ENCODE measurements around the gene RPP21. TPM values are rescaled to one million over a fixed set of nuclear protein-coding genes. Genes with fewer than 3 reads are reported as not detected.

The RPP21 gene
- total RNA-seq, 1 donor from 2014 or later, result 30.6 TPM

GRCh38 chr6:30312266-30312665 lies 32.7 kb upstream of the RPP21 start:
- Histone ChIP-seq H3K9me3 (no peaks in the 10 kb centered on the region), H3K4me1 (no peaks in the 10 kb centered on the region), H3K27ac (no peak overlapping the region), H3K36me3 (peaks cover 19% of the 10 kb centered on the region), H3K4me3 (no peak overlapping the region), H3K27me3 (ENCODE audit: low read depth) (no peaks in the 10 kb centered on the region)
- no peak for ATAC-seq
- no peak for DNase-seq
- TF ChIP-seq CTCF (IDR thresholded peaks at IDR 0.05), result no peak
- intact Hi-C loops (cut with DNase I), result no loop called here

- no peak for TF ChIP-seq CTCF (IDR thresholded peaks at IDR 0.05)
- H3K36me3 ChIP-seq, result peaks cover 19% of the 10 kb centered on the region
- DNase-seq, result no peak
Observed at GRCh38 chr6:30312676-30313321, 32.2 kb upstream of the RPP21 start.

GRCh38 chr6:30315156-30315555 lies 29.8 kb upstream of the RPP21 start:
- intact Hi-C loops (cut with DNase I), result no loop called here
- Histone ChIP-seq H3K9me3 (no peaks in the 10 kb centered on the region), H3K27me3 (ENCODE audit: low read depth) (no peaks in the 10 kb centered on the region), H3K36me3 (peaks cover 15% of the 10 kb centered on the region), H3K4me1 (no peaks in the 10 kb centered on the region), H3K4me3 (no peak overlapping the region), H3K27ac (no peak overlapping the region)
- ATAC-seq, result no peak
- no peak for TF ChIP-seq CTCF (IDR thresholded peaks at IDR 0.05)
- DNase-seq, result no peak

More at GRCh38 chr6:30312676-30313321, 32.2 kb upstream of the RPP21 start:
- Histone ChIP-seq H3K4me1 (no peaks in the 10 kb centered on the region), H3K27ac (no peak overlapping the region), H3K4me3 (no peak overlapping the region), H3K9me3 (no peaks in the 10 kb centered on the region), H3K27me3 (ENCODE audit: low read depth) (no peaks in the 10 kb centered on the region)
- intact Hi-C loops (cut with DNase I), result no loop called here
- no peak for ATAC-seq

- Histone ChIP-seq H3K4me1 (peaks cover 20% of the 10 kb centered on the region), H3K9me3 (no peaks in the 10 kb centered on the region), H3K27ac (no peak overlapping the region), H3K4me3 (no peak overlapping the region), H3K36me3 (peaks cover 11% of the 10 kb centered on the region), H3K27me3 (ENCODE audit: low read depth) (no peaks in the 10 kb centered on the region)
- intact Hi-C loops (cut with DNase I), result no loop called here
- no peak for TF ChIP-seq CTCF (IDR thresholded peaks at IDR 0.05)
- ATAC-seq (no peak), DNase-seq (no peak)
Observed at GRCh38 chr6:30317913-30318589, 26.9 kb upstream of the RPP21 start.

- intact Hi-C loops (cut with DNase I), result no loop called here
Observed at GRCh38 chr6:30319146-30319835, 25.7 kb upstream of the RPP21 start.

More at GRCh38 chr6:30319146-30319835, 25.7 kb upstream of the RPP21 start:
- no peaks in the 10 kb centered on the region for H3K27me3 ChIP-seq (ENCODE audit: low read depth)
- H3K4me3 ChIP-seq, result no peak overlapping the region
- ATAC-seq (no peak), DNase-seq (no peak)
- no peak for TF ChIP-seq CTCF (IDR thresholded peaks at IDR 0.05)
- H3K36me3 ChIP-seq, result no peaks in the 10 kb centered on the region
- H3K27ac ChIP-seq, result no peak overlapping the region
- H3K9me3 ChIP-seq, result no peaks in the 10 kb centered on the region
- peaks cover 31% of the 10 kb centered on the region for H3K4me1 ChIP-seq

Data from lower lobe of right lung (tissue), 2 donors.